Lower leg skin (tissue), 3 donors: ENCODE measurements around the gene ACKR2.

Source experiments
- POLR2A ChIP-seq, 2 donors: fragments of 450-650 bp; IDR thresholded peaks; one replicate each; pipeline ENCODE4 v1.6.1; 2016 to 2017; ENCODE audit warnings: antibody characterized with exemption in 2 of 2, mild to moderate bottlenecking in 1 of 2, moderate library complexity in 1 of 2
- TF ChIP-seq, protein P1 (sequence below), 3 donors: fragments of 450-650 bp; IDR thresholded peaks; one replicate each; pipeline ENCODE4 v1.5.1; 2016; ENCODE audit warnings: antibody characterized with exemption in 3 of 3, mild to moderate bottlenecking in 3 of 3, moderate library complexity in 2 of 3

DNA sequence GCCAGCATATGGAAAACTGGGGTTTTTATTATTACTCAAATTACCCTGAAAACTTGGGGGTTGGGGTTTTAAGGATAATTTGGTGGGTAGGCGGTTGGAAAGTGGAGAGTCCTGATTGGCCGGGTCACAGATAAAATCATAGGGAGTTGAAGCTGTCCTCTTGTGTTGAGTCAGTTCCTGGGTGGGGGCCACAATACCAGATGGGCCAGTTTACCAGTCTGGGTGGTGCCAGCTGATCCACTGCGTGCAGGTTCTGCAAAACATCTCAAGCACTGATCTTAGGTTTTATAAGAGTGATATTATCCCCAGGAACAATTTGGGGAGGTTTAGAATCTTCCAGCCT lies 91.8 kb downstream of the ACKR2 start:
- TF ChIP-seq, protein P1, sequence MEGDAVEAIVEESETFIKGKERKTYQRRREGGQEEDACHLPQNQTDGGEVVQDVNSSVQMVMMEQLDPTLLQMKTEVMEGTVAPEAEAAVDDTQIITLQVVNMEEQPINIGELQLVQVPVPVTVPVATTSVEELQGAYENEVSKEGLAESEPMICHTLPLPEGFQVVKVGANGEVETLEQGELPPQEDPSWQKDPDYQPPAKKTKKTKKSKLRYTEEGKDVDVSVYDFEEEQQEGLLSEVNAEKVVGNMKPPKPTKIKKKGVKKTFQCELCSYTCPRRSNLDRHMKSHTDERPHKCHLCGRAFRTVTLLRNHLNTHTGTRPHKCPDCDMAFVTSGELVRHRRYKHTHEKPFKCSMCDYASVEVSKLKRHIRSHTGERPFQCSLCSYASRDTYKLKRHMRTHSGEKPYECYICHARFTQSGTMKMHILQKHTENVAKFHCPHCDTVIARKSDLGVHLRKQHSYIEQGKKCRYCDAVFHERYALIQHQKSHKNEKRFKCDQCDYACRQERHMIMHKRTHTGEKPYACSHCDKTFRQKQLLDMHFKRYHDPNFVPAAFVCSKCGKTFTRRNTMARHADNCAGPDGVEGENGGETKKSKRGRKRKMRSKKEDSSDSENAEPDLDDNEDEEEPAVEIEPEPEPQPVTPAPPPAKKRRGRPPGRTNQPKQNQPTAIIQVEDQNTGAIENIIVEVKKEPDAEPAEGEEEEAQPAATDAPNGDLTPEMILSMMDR (IDR thresholded peaks at IDR 0.05), result no peak
- TF ChIP-seq POLR2A (IDR thresholded peaks at IDR 0.05), result no peak
